Dermis microvascular lymphatic vessel endothelial cell (primary cell): ENCODE data around the gene ANKRD11. TPM values are rescaled to one million over a fixed set of nuclear protein-coding genes. Genes with fewer than 3 reads are reported as not detected.

ENCODE experiments used
- DNase-seq, 2 donors: peaks; one replicate each; pipeline versions ENCODE4 v3.0.0 to v3.0.0-alpha.2; 2010; ENCODE audit warnings: low read depth in 2 of 2
- total RNA-seq: library from RNA; depleted of rRNA; stranded (reverse); fragments of >200 nt; gene quantifications from 2 replicates; pipeline ENCODE4 v1.2.1, GENCODE V29; 2014

The ANKRD11 gene
- total RNA-seq: 33.1 and 55.5 TPM in 2 replicates

DNA sequence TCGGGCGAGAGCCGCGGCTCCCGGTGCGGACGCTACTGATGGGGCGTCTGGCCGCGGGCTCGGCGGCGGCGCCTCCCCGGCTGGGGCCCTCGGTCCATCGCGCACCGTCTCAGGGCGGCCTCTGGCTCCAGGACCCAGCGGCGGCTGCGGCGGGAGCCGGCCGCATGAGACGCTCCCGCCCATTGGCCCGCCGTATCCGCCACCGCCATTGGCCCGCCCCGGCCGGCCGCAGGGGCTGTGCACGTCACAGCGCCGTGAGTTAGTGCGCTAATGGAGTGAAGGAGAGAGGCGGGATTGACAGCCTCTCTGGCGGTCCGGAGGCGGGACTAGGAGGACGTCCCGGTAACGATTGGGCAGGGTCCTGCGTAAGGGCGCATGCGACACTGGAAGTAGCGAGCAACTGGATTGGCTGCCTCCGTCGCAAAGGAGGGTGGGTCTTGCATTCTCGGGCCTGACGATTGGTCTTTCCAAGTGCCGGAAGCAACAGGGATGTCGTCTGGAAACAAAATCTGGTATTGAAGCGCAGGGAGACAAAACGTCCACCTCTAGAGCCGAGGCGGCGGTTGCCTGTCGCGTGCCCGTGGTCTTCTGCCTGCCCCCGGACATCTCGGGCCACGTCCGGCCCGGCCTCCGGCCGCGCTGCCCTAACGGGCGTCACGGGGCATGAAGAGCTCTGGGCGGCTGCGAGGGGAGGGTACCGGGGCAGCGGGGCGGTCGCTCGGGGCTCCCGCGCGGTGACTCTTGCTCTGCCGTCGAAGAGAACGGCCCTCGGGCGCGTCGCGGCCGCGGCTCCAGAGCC is at the start of gene ANKRD11:
Gene ANKRD11 (minus strand): TSS at position 123 of the 799 bp plus-strand sequence. CDS start 173,542 bp downstream, outside the sequence.
- peak; percentile 99 to 100 for DNase-seq

DNA sequence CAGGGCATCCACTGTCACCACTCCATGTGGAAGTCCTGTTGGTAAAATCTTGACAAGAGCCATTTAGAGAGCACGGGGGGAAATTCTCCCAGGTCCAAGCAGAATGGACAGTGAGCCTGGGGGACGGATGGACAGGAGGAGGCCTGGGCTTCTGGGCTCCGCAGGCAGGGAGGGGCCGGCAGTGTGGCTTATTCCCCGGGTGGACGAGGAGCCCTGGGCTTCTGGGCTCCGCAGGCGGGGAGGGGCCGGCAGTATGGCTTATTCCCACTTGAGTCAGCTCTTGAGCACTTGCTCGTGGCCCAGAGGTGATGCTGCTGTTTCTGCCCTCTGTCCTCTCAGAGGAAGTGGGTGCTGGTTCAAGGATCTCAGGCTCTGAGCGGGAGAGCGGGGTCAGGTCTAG is 47.9 kb upstream of the ANKRD11 start:
- no peak for DNase-seq

DNA sequence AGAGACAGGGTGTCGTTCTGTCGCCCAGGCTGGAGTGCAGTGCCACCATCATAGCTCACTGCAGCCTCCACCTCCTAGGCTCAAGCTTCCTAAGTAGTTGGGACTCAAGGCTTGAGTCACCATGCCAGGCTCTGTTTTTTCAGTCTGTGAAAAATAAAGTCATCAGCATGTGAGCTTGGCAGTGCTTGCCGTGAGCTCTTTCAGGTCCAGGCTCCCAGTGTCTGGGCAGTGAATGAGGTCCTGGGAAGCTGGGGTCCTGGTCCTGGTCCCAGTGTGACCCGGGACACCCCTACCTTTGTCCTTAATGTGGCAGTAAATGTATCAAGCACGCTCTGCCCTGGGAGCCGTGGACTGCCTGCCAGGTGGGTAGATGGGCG is 47.2 kb upstream of the ANKRD11 start:
- no peak for DNase-seq

DNA sequence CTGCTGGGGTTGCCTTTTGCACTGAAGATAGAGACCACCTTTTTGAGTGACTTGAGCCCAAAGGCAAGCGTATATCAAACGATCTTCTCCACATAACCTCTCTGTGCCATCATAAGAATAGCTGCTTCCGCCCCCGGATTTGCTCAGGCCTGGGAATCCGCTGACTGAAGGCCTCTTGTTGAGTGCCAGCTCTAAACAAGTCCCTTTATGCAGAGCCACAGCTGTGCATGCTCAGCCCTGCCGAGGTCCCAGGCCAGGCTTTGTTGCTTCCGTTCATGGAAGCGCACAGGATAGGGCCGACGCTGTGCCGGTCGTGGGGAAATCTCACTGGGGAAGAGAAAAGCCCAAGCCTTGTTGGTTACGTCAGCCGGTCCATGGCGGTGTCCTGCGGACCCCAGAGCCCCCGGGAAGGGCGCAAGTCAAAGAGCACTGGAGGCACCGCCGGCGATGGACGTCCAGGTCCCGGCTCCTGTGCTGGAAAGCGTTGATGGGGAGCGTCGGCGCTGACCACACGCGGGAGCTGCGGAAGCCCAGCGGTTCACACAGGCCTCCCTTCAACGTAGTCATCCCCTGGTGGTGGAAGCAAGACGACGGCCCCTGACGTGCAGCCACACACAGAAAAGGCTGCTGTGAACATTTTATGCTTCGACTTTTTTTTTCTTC is 46.7 kb upstream of the ANKRD11 start:
- DNase-seq: peak; percentile 38 to 52

DNA sequence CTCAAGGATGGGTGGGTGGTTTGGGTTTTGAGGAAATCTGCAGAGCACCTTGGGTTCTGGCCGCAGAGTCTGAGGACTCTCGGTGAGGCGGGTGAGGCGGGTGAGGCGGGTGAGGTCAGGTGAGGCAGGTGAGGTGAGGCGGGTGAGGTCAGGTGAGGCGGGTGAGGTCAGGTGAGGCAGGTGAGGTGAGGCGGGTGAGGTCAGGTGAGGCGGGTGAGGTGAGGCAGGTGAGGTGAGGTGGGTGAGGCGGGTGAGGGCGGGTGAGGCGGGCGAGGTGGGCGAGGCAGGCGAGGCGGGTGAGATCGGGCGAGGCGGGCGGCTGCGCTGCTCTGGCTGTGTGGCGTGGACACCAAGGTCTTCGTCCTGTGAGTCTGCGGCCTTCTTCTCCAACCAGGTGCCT is 46.0 kb upstream of the ANKRD11 start:
- DNase-seq: no peak

DNA sequence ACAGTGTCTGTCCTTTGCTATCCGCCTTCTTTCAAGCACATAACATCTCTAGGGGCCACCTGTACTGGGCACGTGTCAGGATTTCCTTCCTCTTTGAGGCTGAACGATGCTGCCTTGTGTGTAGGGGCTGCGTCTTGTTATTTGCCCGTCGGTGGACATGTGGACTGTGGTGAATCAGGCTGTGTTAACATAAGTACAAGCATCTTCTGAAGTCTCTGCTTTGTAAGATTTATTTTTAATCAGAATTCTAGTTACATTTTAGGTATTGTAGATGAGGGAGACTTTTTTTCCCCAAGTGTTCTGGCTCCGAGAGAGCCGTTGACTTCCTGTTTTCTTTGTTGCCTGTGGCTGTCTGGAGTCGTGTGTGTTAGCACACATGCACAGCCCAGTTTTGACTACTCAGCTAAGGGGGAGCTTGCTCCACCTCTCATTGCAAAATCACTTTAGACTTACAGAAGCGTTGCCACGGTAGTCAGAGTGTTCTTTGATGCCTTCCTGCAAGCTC is 43.9 kb upstream of the ANKRD11 start:
- DNase-seq: peak in 1 of 2 donors; percentile 72

DNA sequence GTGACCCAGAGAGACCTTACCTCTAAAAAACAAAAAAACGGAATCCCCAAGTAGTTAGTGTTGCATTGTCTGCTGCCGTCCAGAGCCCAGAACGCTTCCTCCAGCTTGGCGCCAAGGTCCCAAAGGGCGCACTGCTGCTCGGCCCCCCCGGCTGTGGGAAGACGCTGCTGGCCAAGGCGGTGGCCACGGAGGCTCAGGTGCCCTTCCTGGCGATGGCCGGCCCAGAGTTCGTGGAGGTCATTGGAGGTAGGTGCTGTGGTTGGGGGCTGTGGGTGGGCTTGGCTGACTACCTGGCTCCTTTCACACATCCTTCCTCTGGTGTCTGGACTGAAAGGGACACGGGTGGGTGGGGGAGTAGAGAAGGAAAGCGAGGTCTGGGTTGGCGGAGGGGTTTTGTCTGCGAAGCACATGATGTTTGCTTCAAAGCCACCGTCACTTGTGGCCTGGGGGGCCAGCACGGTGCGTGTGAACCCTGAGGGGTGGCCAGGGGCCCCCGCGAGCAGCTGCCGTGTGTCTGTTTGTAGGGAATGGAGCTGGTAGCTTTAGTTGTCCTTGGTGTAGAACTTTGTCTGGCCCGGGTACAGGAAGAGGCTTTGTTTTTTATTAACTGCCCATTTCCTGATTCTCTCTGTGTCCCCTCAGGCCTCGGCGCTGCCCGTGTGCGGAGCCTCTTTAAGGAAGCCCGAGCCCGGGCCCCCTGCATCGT is 41.6 kb upstream of the ANKRD11 start:
- peak in 1 of 2 donors; percentile 39 for DNase-seq

DNA sequence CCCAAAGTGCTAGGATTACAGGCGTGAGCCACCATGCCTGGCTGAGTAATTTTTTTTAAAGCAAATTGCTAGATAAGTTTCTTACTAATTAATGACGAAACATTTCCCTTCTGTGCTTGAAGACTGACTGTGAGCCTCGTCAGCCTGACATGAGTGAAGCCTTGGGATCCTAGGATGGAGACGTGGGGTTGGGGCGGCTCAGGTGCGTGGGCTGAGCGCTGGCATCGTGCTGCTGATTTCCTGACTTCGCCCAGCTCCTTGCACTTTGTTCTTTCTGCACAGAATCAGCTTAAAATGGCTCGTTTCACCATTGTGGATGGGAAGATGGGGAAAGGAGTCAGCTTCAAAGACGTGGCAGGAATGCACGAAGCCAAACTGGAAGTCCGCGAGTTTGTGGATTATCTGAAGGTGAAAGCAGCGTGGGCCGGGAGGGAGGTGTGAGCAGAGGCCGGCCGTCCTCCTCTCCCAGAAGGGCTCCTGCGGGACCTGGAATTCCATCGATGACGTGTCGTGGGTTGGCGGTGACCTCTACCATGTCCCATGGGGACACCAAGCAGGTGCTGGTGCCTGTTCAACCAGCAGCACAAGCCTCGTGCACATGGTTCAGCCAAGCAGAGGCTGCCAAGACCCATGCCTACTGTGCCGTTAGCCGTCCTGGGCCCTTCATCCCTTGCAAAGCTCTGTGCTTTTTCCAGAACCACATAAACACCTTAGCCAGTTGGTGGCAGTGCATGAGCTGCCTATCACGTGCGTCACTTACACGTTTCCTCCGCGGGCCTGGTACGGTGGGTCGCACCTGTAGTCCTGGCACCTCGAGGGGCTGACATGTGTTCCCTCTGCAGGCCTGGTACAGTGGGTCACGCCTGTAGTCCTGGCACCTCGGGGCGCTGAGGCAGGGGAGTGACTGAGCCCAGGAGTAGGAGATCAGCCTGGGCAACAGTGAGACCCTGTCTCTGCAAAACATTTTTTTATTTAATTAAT is 40.3 kb upstream of the ANKRD11 start:
- DNase-seq: no peak

DNA sequence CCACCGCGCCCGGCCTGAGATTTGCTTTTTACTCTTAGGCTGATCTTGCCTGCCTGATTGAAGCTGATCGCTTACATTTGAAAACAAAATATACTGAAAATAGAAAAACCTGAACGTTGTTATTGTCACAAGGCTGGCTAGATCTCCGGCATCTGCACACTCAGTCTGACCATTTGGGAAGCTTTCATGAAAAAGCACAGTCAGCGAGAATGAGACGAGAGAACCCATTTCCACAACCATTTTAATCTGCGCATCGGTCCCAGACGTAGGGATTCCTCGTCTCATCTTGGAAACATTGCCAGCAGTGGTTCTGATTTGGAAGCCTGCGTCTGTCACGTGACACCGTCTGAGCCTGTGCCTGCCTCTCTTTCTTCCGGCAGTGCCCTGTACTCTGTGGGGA is 38.7 kb upstream of the ANKRD11 start:
- DNase-seq: no peak

DNA sequence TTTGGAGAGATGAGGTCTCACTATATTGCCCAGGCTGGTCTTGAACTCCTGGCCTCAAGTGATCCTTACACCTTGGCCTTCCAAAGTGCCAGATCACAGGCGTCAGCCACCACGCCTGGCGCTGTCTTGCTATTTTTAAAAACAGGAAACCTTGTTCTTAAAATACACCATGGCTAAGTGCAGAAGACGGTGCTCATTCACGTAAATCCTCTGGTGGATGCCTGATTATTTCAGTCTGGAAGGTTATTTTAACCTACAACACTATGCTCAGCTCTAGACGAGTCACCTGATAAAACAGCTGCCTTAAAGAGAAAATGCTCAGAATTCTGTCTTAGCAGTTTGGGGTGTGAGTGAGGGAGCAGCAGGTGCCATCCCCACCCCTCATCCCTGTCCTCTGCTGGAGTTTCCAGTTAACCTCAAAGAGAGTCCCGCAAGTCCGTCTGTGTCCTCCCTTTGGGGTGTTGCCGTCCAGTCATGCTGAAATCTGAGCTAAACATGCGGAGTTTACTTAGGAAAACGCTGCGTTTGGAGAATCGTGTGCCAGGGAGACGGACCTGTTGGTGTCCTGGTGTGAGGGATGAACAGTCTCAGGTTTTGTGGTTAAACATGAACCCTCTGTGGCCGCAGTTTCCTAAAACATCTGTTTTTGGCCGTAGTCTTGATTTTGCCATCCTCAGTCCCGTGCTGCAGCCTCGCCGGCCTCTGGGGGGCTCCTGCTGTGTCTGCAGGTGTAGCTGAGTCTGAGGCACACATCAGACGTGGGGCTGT is 35.0 kb upstream of the ANKRD11 start:
- DNase-seq: no peak

DNA sequence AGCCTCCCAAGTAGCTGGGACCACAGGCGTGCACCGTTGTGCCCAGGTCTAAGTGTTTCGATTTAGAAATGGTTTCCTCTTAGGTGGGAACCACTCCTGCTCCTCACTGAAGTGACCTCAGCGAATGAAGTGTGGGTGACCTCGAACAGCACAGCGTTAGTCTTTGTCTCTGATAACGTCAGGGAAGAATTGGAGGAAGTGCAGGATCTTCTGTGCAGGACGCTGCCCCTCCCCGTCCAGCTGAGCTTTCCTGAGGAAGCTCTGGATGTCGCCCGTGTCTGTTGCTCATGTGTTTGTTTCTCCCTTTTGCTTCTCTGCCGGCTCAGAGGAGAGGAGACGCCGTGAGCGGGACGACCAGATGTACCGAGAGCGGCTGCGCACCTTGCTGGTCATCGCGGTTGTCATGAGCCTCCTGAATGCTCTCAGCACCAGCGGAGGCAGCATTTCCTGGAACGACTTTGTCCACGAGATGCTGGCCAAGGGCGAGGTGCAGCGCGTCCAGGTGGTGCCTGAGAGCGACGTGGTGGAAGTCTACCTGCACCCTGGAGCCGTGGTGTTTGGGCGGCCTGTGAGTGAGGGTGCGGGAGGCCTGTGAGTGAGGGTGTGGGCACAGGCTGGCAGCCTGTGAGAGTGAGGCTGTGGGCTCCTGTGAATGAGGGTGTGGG is 33.5 kb upstream of the ANKRD11 start:
- DNase-seq: peak in 1 of 2 donors; percentile 90

DNA sequence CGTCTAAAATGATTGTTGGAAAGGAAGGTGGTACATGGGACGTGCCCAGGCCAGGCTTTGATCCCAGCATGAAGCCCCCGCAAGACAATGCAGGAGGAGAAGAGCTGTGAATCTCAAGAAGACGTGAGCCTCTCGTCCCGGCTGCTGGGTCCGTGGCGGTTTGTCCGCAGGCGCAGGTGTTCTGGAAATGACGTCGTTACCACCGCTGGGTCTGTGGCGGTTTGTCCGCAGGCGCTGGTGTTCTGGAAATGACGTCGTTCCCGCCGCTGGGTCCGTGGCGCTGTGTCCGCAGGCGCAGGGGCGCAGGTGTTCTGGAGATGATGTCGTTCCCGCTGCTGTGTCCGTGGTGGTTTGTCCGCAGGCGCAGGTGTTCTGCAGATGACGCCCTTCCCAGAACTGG is 31.9 kb upstream of the ANKRD11 start:
- DNase-seq: no peak

DNA sequence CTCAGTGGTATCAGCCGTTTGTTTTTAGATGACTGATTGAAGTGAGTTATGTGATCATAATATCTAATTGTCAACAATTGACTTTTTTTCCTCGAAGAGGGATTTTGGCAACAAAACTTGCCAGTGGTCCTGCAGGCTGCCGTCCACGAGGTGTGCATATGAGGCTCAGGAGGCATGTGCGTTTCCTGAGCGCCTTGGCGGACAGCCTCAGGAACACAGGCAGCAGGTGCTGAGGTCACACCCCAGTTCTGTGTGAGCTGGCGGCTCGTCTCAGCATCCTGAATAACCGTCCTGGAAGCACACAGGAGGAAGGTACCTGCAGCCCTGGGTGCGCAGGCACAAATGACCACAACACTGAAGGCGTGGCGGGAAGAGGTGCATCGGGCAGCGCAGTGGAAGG is 29.5 kb upstream of the ANKRD11 start:
- no peak for DNase-seq

DNA sequence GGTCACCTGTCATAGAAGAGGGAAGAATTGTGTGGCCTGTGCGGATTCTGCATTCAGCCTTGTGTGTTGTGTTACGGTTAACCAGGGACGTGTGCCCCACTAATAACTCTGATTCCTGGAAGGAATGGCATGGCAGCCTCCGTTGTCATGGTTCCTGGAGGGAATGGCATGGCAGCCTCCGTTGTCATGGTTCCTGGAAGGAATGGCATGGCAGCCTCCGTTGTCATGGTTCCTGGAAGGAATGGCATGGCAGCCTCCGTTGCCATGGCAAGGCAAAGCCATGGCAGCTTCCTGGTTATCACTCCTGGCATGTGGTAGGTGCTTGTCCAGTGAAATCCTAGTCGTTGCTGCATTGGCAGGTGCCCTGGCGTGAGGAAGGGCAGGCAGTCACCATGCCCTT is 26.8 kb upstream of the ANKRD11 start:
- DNase-seq: no peak

DNA sequence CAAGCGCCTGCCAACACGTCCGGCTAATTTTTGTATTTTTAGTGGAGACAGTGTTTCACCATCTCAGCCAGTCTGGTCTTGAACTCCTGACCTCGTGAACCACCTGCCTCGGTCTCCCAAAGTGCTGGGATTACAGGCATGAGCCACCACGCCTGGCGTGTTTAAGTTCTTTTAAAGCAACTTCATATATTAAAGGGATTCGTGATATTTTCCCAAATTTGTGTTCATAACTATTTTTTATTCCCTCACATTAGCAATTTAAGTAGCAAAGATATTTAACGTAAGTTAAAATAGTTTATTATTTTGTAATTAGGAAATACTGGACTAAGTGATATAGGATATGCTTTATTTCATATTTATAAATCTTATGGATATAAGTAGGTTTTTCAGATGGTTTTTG is 22.1 kb upstream of the ANKRD11 start:
- DNase-seq: no peak

DNA sequence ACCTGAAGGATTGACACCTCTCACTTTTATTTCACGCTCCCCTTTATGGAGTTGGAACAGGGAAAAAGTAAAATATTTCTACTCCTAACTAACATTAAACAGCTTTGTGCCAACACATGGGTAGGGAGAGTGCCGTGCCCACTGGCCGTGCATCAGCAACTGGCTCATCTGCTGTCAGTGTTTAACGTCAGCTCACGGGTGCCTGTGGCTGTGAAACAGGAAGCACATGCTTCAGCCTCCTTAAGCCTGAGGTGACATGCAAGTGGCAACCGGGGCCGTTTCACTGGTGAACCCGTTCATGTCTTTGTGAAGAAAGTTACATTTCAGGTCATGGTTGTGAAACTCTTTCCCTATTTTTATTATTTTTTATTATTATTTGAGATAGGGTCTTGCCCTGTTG is 21.0 kb upstream of the ANKRD11 start:
- DNase-seq: no peak

DNA sequence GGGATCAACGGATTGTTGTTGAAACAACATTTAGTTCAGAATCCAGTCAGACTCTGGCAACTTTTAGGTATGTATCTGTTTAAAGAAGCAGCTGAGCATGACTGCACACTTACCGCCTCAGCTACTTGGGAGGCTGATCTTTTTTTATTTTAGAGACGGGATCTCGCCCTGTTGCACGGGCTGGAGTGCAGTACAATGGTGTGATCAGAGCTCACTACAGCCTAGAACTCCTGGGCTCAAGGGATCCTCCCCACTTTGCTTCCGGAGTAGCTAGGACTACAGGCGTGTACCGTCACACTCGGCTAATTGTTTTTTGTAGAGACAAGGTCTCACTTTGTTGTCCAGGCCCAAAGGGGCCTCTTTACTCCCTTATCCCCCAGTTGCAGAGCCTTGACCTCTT is 20.2 kb upstream of the ANKRD11 start:
- DNase-seq: no peak

DNA sequence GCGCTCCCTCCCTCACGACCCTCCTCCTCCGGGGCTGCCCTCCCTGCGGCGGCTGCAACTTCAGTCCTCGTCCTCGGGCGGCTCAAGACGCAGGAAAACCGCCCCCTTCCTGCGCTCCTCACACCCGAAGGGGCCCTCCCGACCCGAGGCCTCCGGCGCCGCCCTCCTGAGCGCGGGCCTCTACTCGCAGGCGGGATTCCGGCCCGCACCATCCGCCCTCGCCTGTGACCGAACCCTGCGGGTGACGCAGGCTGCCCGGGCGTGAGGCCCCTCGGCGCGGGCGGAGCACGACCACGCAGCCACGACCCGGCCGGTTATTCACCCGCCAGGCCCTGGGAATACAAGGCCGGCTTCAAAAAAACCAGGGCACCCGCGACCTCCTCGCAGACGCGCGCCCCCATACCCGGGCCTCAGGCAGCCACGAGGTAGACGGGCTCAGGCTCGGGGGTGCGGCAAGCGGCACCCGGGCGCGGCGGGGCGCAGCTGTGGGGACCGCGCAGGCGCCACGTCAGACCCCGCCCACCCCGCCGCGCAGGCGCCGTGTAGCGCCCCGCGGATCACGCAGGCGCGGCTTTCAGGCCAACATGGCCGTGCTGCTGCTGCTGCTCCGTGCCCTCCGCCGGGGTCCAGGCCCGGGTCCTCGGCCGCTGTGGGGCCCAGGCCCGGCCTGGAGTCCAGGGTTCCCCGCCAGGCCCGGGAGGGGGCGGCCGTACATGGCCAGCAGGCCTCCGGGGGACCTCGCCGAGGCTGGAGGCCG is 17.7 kb upstream of the ANKRD11 start, which contains the start of gene SPG7:
Gene SPG7 (plus strand): TSS at position 570 of the 757 bp plus-strand sequence. CDS start 15 bp downstream, at position 585.
- peak; percentile 67 to 90 for DNase-seq
